Measurements from ENCODE around the gene PPP2R5C.

Gene PPP2R5C

GRCh38 chr14:101873991-101874390 lies 112.5 kb downstream of the PPP2R5C start:
- no peak for DNase-seq
- Histone ChIP-seq H2AFZ (ENCODE audit: low read depth, low read length) (no peak overlapping the region), H3K36me3 (ENCODE audit: insufficient read depth, low read length) (peaks cover 18% of the 10 kb centered on the region), H3K4me1 (ENCODE audit: insufficient read depth, low read length) (peaks cover 72% of the 10 kb centered on the region), H3K27me3 (ENCODE audit: insufficient read depth, low read length, poor library complexity) (no peaks in the 10 kb centered on the region), H3K4me2 (ENCODE audit: insufficient read depth, low read length) (peak overlapping the region; percentile 74), H3K4me3 (ENCODE audit: low read depth in 1 of 2, low read length in 2 of 2) (no peak overlapping the region), H4K20me1 (ENCODE audit: insufficient read depth, low read length) (peaks cover 22% of the 10 kb centered on the region), H3K9me3 (ENCODE audit: insufficient read depth, low read length, severe bottlenecking) (no peaks in the 10 kb centered on the region), H3K79me2 (ENCODE audit: insufficient read depth, low read length) (peaks cover 92% of the 10 kb centered on the region), H3K27ac (ENCODE audit: low read length) (peak overlapping the region; percentile 96), H3K9ac (ENCODE audit: low read depth, low read length) (peak overlapping the region; percentile 6; the same call in 1 of the 2 replicates)
- TF ChIP-seq CTCF (IDR thresholded peaks at IDR 0.05; ENCODE audit: borderline replicate concordance, extremely low read depth, low read length, poor library complexity, severe bottlenecking) = no peak
- no peak for TF ChIP-seq EZH2 (IDR thresholded peaks at IDR 0.05; ENCODE audit: borderline replicate concordance, low read depth, low read length, severe bottlenecking)
- ATAC-seq (ENCODE audit: insufficient read depth, low read depth) = no peak

GRCh38 chr14:101875041-101875726 lies 113.7 kb downstream of the PPP2R5C start:
- H3K9ac ChIP-seq (ENCODE audit: low read depth, low read length) = peak overlapping the region; percentile 61
- H3K4me3 ChIP-seq (ENCODE audit: low read depth in 1 of 2, low read length in 2 of 2) = peak overlapping the region in 1 of 2 experiments; percentile 50; a peak in 3 of 4 replicates

GRCh38 chr14:101875727-101876554 lies 114.4 kb downstream of the PPP2R5C start:
- peak overlapping the region; percentile 74 for H3K4me2 ChIP-seq (ENCODE audit: insufficient read depth, low read length)
- 0 out of 2 replicates have a peak overlapping the region, but pooled peaks have one; percentile 7 for H2AFZ ChIP-seq (ENCODE audit: low read depth, low read length)
- DNase-seq (no peak), ATAC-seq (ENCODE audit: insufficient read depth, low read depth) (peak; percentile 39)
- peaks cover 26% of the 10 kb centered on the region for H4K20me1 ChIP-seq (ENCODE audit: insufficient read depth, low read length)
- H3K4me1 ChIP-seq (ENCODE audit: insufficient read depth, low read length) = peaks cover 70% of the 10 kb centered on the region
- H3K4me3 ChIP-seq (ENCODE audit: low read depth in 1 of 2, low read length in 2 of 2) = peak overlapping the region; percentile 9 to 50; a peak in 3 of 4 replicates
- peak overlapping the region; percentile 96 for H3K27ac ChIP-seq (ENCODE audit: low read length)
- H3K9me3 ChIP-seq (ENCODE audit: insufficient read depth, low read length, severe bottlenecking) = no peaks in the 10 kb centered on the region
- peaks cover 92% of the 10 kb centered on the region for H3K79me2 ChIP-seq (ENCODE audit: insufficient read depth, low read length)
- H3K9ac ChIP-seq (ENCODE audit: low read depth, low read length) = peak overlapping the region; percentile 61
- TF ChIP-seq CTCF (IDR thresholded peaks at IDR 0.05; ENCODE audit: borderline replicate concordance, extremely low read depth, low read length, poor library complexity, severe bottlenecking) = no peak
- TF ChIP-seq EZH2 (IDR thresholded peaks at IDR 0.05; ENCODE audit: borderline replicate concordance, low read depth, low read length, severe bottlenecking) = no peak
- peaks cover 25% of the 10 kb centered on the region for H3K36me3 ChIP-seq (ENCODE audit: insufficient read depth, low read length)
- no peaks in the 10 kb centered on the region for H3K27me3 ChIP-seq (ENCODE audit: insufficient read depth, low read length, poor library complexity)

More at GRCh38 chr14:101875041-101875726, 113.7 kb downstream of the PPP2R5C start:
- Histone ChIP-seq H4K20me1 (ENCODE audit: insufficient read depth, low read length) (peaks cover 30% of the 10 kb centered on the region), H2AFZ (ENCODE audit: low read depth, low read length) (peak overlapping the region; percentile 37; the same call in 1 of the 2 replicates), H3K27me3 (ENCODE audit: insufficient read depth, low read length, poor library complexity) (no peaks in the 10 kb centered on the region), H3K27ac (ENCODE audit: low read length) (peak overlapping the region; percentile 96), H3K79me2 (ENCODE audit: insufficient read depth, low read length) (peaks cover 92% of the 10 kb centered on the region), H3K4me1 (ENCODE audit: insufficient read depth, low read length) (peaks cover 72% of the 10 kb centered on the region), H3K4me2 (ENCODE audit: insufficient read depth, low read length) (peak overlapping the region; percentile 74), H3K9me3 (ENCODE audit: insufficient read depth, low read length, severe bottlenecking) (no peaks in the 10 kb centered on the region), H3K36me3 (ENCODE audit: insufficient read depth, low read length) (peaks cover 25% of the 10 kb centered on the region)
- DNase-seq (no peak), ATAC-seq (ENCODE audit: insufficient read depth, low read depth) (peak; percentile 20; the same call in 1 of the 3 replicates)
- TF ChIP-seq CTCF (IDR thresholded peaks at IDR 0.05; ENCODE audit: borderline replicate concordance, extremely low read depth, low read length, poor library complexity, severe bottlenecking) = no peak
- no peak for TF ChIP-seq EZH2 (IDR thresholded peaks at IDR 0.05; ENCODE audit: borderline replicate concordance, low read depth, low read length, severe bottlenecking)

All from DND-41 (cell line).